H9 (cell line): ENCODE data around the gene RARB. TPM values are rescaled to one million over a fixed set of nuclear protein-coding genes. Genes with fewer than 3 reads are reported as not detected.

ENCODE experiments used
- DNase-seq: peaks from one replicate; pipeline ENCODE4 v3.0.0-alpha.2; 2017
- H2AFZ ChIP-seq: one replicate; pipeline ENCODE4 v1.6.1; 2013; ENCODE audit warnings: mild to moderate bottlenecking, low read length, control low read depth, moderate library complexity
- H2AK5ac ChIP-seq: 2 replicates; pipeline ENCODE4 v1.6.1; 2013; ENCODE audit warnings: low read length, control low read depth, mixed read lengths; ENCODE audit not compliant: insufficient read length
- H2BK120ac ChIP-seq: one replicate; pipeline ENCODE4 v1.6.1; 2013; ENCODE audit warnings: low read depth, mild to moderate bottlenecking, low read length, control low read depth, inconsistent platforms; ENCODE audit not compliant: poor library complexity, severe bottlenecking
- H2BK12ac ChIP-seq: 2 replicates; pipeline ENCODE4 v1.6.1; 2013; ENCODE audit warnings: low read length, control low read depth, mixed read lengths, low read depth; ENCODE audit not compliant: insufficient read length
- H2BK15ac ChIP-seq: 2 replicates; pipeline ENCODE4 v1.6.1; 2013; ENCODE audit warnings: low read depth, low read length, control low read depth
- H2BK20ac ChIP-seq: one replicate; pipeline ENCODE4 v1.6.1; 2013; ENCODE audit warnings: low read depth, mild to moderate bottlenecking, low read length, control low read depth, inconsistent platforms; ENCODE audit not compliant: poor library complexity, severe bottlenecking
- H2BK5ac ChIP-seq: 2 replicates; pipeline ENCODE4 v1.6.1; 2013; ENCODE audit warnings: low read length, control low read depth, mixed read lengths; ENCODE audit not compliant: insufficient read length
- H3K14ac ChIP-seq: 2 replicates; pipeline ENCODE4 v1.6.1; 2013; ENCODE audit warnings: low read length, control low read depth; ENCODE audit not compliant: insufficient read depth
- H3K18ac ChIP-seq: 2 replicates; pipeline ENCODE4 v1.6.1; 2013; ENCODE audit warnings: low read depth, mild to moderate bottlenecking, mixed read lengths, low read length, control low read depth; ENCODE audit not compliant: insufficient read length
- H3K23ac ChIP-seq: 2 replicates; pipeline ENCODE4 v1.6.1; 2013; ENCODE audit warnings: low read length, control low read depth, mixed read lengths, low read depth; ENCODE audit not compliant: insufficient read length
- H3K23me2 ChIP-seq: 2 replicates; pipeline ENCODE4 v1.6.1; 2013; ENCODE audit warnings: low read depth, mild to moderate bottlenecking, mixed read lengths, low read length, control low read depth; ENCODE audit not compliant: insufficient read length, poor library complexity, severe bottlenecking
- H3K27ac ChIP-seq: 2 replicates; pipeline ENCODE4 v1.5.1; 2013; ENCODE audit warnings: low read length, control low read depth, mixed read lengths, low read depth; ENCODE audit not compliant: insufficient read length
- H3K27me3 ChIP-seq: 2 replicates; pipeline ENCODE4 v1.6.1; 2013; ENCODE audit warnings: low read length, control low read depth, inconsistent platforms; ENCODE audit not compliant: insufficient read depth
- H3K4ac ChIP-seq: 2 replicates; pipeline ENCODE4 v1.6.1; 2013; ENCODE audit warnings: low read depth, mild to moderate bottlenecking, control low read depth, inconsistent platforms, low read length, moderate library complexity
- H3K4me1 ChIP-seq: 2 replicates; pipeline ENCODE4 v1.6.1; 2013; ENCODE audit warnings: low read length, control low read depth, inconsistent platforms; ENCODE audit not compliant: insufficient read depth
- H3K4me2 ChIP-seq: 2 replicates; pipeline ENCODE4 v1.6.1; 2013; ENCODE audit warnings: low read length, control low read depth, mixed read lengths; ENCODE audit not compliant: insufficient read length, insufficient read depth
- H3K56ac ChIP-seq: 2 replicates; pipeline ENCODE4 v1.6.1; 2013; ENCODE audit warnings: low read depth, mild to moderate bottlenecking, mixed read lengths, low read length, control low read depth; ENCODE audit not compliant: insufficient read length
- H3K79me1 ChIP-seq: 2 replicates; pipeline ENCODE4 v1.6.1; 2013; ENCODE audit warnings: low read depth, mild to moderate bottlenecking, moderate library complexity, low read length, control low read depth, inconsistent platforms; ENCODE audit not compliant: insufficient read depth, poor library complexity, severe bottlenecking
- H3K79me2 ChIP-seq: 2 replicates; pipeline ENCODE4 v1.6.1; 2013; ENCODE audit warnings: low read length, control low read depth, inconsistent platforms; ENCODE audit not compliant: insufficient read depth
- H3K9ac ChIP-seq: 2 replicates; pipeline ENCODE4 v1.6.1; 2013; ENCODE audit warnings: low read length, control low read depth, mixed read lengths; ENCODE audit not compliant: insufficient read length; ENCODE audit errors: extremely low read depth
- H3K9me3 ChIP-seq: one replicate; pipeline ENCODE4 v1.6.1; 2013; ENCODE audit warnings: low read depth, low read length, inconsistent platforms; ENCODE audit not compliant: control insufficient read depth
- H3T11ph ChIP-seq: one replicate; pipeline ENCODE4 v1.6.1; 2013; ENCODE audit warnings: mild to moderate bottlenecking, low read length, control low read depth, inconsistent platforms
- H4K20me1 ChIP-seq: one replicate; pipeline ENCODE4 v1.6.1; 2013; ENCODE audit not compliant: control insufficient read depth, insufficient read length, insufficient read depth
- H4K5ac ChIP-seq: 2 replicates; pipeline ENCODE4 v1.6.1; 2013; ENCODE audit warnings: low read depth, mild to moderate bottlenecking, mixed read lengths, low read length, control low read depth; ENCODE audit not compliant: insufficient read length
- H4K8ac ChIP-seq: replicated peaks from 2 replicates; pipeline ENCODE4 v1.6.1; 2013; ENCODE audit warnings: low read length, control low read depth, mixed read lengths, low read depth; ENCODE audit not compliant: insufficient read length
- H4K91ac ChIP-seq: 2 replicates; pipeline ENCODE4 v1.6.1; 2013; ENCODE audit warnings: low read depth, mild to moderate bottlenecking, moderate library complexity, mixed read lengths, low read length, control low read depth; ENCODE audit not compliant: insufficient read length
- H3K27ac Mint-ChIP-seq, 3 experiments: 2 replicates in 2 of 3; 3 replicates in 1 of 3; pipeline ENCODE4 v1.8.0; 2020 to 2021; ENCODE audit warnings: mixed read lengths in 3 of 3, mild to moderate bottlenecking in 1 of 3, moderate library complexity in 1 of 3
- H3K27me3 Mint-ChIP-seq: 2 replicates; pipeline ENCODE4 v1.8.0; 2021; ENCODE audit warnings: low read depth, mild to moderate bottlenecking, moderate library complexity, mixed read lengths
- H3K36me3 Mint-ChIP-seq, 3 experiments: 2 replicates in 2 of 3; 3 replicates in 1 of 3; pipeline ENCODE4 v1.8.0; 2020 to 2021; ENCODE audit warnings: low read depth in 3 of 3, mixed read lengths in 3 of 3; ENCODE audit not compliant: insufficient read depth in 1 of 3
- H3K4me1 Mint-ChIP-seq, 2 experiments: 2 replicates each; pipeline ENCODE4 v1.8.0; 2020; ENCODE audit warnings: mixed read lengths in 2 of 2
- H3K4me3 Mint-ChIP-seq, 2 experiments: 2 replicates in 1 of 2; 3 replicates in 1 of 2; pipeline ENCODE4 v1.8.0; 2020 to 2021; ENCODE audit warnings: mild to moderate bottlenecking in 2 of 2, mixed read lengths in 2 of 2, moderate library complexity in 1 of 2
- H3K9me3 Mint-ChIP-seq, 2 experiments: 2 replicates in 1 of 2; 3 replicates in 1 of 2; pipeline ENCODE4 v1.8.0; 2020; ENCODE audit warnings: mild to moderate bottlenecking in 2 of 2, mixed read lengths in 2 of 2, moderate library complexity in 1 of 2
- total RNA-seq: library from RNA; stranded (reverse); gene quantifications from 2 replicates; pipeline ENCODE4 v1.2.1, GENCODE V29; 2021
- TF ChIP-seq, protein P1 (sequence below): fragments of 200-600 bp; sonication (generic); conservative IDR thresholded peaks from 3 replicates; pipeline ENCODE4 v1.8.0; 2021; ENCODE audit warnings: antibody characterized with exemption, mild to moderate bottlenecking

The RARB gene
- total RNA-seq, 1 experiment from 2014 or later, result 0.22 TPM

DNA sequence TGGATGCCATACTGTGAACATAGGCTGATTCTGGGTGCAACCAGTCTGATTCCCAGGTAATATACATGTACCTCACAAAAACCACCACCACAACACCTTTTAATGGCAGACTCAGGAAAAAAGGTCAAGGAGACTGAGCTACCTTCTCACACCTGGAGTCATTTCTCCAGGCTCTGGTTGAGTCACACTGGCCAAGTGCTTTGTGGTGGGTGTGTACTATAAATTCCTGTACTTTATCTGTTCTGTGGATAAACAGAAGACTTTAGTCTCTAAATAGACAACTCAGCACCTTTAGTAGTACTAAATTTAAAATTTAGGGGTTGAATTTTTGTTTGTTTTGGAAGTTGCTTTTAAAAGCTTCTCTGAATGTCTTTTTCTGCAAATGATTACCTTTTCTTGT, 190.0 kb downstream of the RARB start:
- H3T11ph ChIP-seq, result no peak overlapping the region
- no peaks in the 10 kb centered on the region for H3K79me2 ChIP-seq
- H2BK120ac ChIP-seq, result no peak overlapping the region
- H4K5ac ChIP-seq, result no peak overlapping the region
- H2BK5ac ChIP-seq, result no peak overlapping the region
- no peak overlapping the region for H3K14ac ChIP-seq
- Mint-ChIP-seq H3K27me3 (no peaks in the 10 kb centered on the region), H3K4me1 (no peaks in the 10 kb centered on the region), H3K36me3 (peaks cover 18 to 66% (median 62%) of the 10 kb centered on the region in 3 experiments; a peak in 6 of 7 replicates), H3K9me3 (no peaks in the 10 kb centered on the region), H3K27ac (no peak overlapping the region), H3K4me3 (no peak overlapping the region)
- H3K4me1 ChIP-seq, result no peaks in the 10 kb centered on the region
- no peak overlapping the region for H2BK20ac ChIP-seq
- no peak for DNase-seq
- no peak overlapping the region for H2AK5ac ChIP-seq
- no peak overlapping the region for H3K56ac ChIP-seq
- H4K20me1 ChIP-seq, result no peaks in the 10 kb centered on the region
- H3K23ac ChIP-seq, result no peak overlapping the region
- no peaks in the 10 kb centered on the region for H3K9me3 ChIP-seq
- no peaks in the 10 kb centered on the region for H3K27me3 ChIP-seq
- H3K79me1 ChIP-seq, result no peaks in the 10 kb centered on the region
- no peaks in the 10 kb centered on the region for H3K23me2 ChIP-seq
- H3K9ac ChIP-seq, result no peak overlapping the region
- H2BK12ac ChIP-seq, result no peak overlapping the region
- no peak overlapping the region for H3K4ac ChIP-seq
- H3K18ac ChIP-seq, result no peak overlapping the region
- no peak overlapping the region for H3K4me2 ChIP-seq
- no peak overlapping the region for H2AFZ ChIP-seq
- no peak overlapping the region for H4K91ac ChIP-seq
- no peak overlapping the region for H3K27ac ChIP-seq
- no peak overlapping the region for H4K8ac ChIP-seq
- H2BK15ac ChIP-seq, result no peak overlapping the region
- TF ChIP-seq, protein P1, sequence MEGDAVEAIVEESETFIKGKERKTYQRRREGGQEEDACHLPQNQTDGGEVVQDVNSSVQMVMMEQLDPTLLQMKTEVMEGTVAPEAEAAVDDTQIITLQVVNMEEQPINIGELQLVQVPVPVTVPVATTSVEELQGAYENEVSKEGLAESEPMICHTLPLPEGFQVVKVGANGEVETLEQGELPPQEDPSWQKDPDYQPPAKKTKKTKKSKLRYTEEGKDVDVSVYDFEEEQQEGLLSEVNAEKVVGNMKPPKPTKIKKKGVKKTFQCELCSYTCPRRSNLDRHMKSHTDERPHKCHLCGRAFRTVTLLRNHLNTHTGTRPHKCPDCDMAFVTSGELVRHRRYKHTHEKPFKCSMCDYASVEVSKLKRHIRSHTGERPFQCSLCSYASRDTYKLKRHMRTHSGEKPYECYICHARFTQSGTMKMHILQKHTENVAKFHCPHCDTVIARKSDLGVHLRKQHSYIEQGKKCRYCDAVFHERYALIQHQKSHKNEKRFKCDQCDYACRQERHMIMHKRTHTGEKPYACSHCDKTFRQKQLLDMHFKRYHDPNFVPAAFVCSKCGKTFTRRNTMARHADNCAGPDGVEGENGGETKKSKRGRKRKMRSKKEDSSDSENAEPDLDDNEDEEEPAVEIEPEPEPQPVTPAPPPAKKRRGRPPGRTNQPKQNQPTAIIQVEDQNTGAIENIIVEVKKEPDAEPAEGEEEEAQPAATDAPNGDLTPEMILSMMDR, result no peak
